SK-N-SH (cell line): ENCODE data around the gene PRB3. TPM values are rescaled to one million over a fixed set of nuclear protein-coding genes. Genes with fewer than 3 reads are reported as not detected.

ENCODE experiments used
- CTCF ChIA-PET: fragments of 300-600, 350-600 bp; formaldehyde crosslinking; extraction: SDS; loops from one replicate; lab custom pipeline; 2021; lab: Yijun Ruan, JAX
- POLR2A ChIA-PET: fragments of 350-600 bp; sonication (Branson Sonifier 250); formaldehyde crosslinking; extraction: SDS; loops from one replicate; lab custom pipeline; 2020; ENCODE audit warnings: antibody characterized with exemption, inconsistent platforms; lab: Yijun Ruan, JAX
- DNase-seq: peaks from one replicate; pipeline ENCODE4 v3.0.0; 2012
- H2AFZ ChIP-seq: fragments of 200-600 bp; sonication (generic); 2 replicates; pipeline ENCODE4 v1.8.1; 2016; ENCODE audit warnings: antibody characterized with exemption, mild to moderate bottlenecking, low read depth
- H3F3A ChIP-seq: fragments of 200-600 bp; sonication (generic); replicated peaks from 2 replicates; pipeline ENCODE3; 2016; ENCODE audit warnings: antibody characterized with exemption, mild to moderate bottlenecking; ENCODE audit not compliant: insufficient read depth
- H3K27ac ChIP-seq, 2 experiments: fragments of 200-500 bp in 1 of 2; fragments of 200-600 bp in 1 of 2; sonication (Bioruptor generic) in 1 of 2; sonication (generic), shearing (Covaris generic) in 1 of 2; 2 replicates each; pipeline versions ENCODE4 v1.5.1 to v1.6.1; 2014 to 2016; ENCODE audit warnings: low read depth in 2 of 2, inconsistent platforms in 1 of 2, low read length in 1 of 2, mild to moderate bottlenecking in 1 of 2, mixed read lengths in 1 of 2
- H3K27me3 ChIP-seq: fragments of 200-600 bp; sonication (generic), shearing (Covaris generic); 2 replicates; pipeline ENCODE4 v1.6.1; 2016; ENCODE audit warnings: mixed run types; ENCODE audit not compliant: insufficient read depth
- H3K36me3 ChIP-seq, 2 experiments: fragments of 200-500 bp in 1 of 2; fragments of 200-600 bp in 1 of 2; sonication (Bioruptor generic) in 1 of 2; sonication (generic) in 1 of 2; replicated peaks in 1 of 2; 2 replicates each; pipeline versions ENCODE3 to v1.5.1; 2014 to 2016; ENCODE audit warnings: low read length in 1 of 2, mild to moderate bottlenecking in 1 of 2; ENCODE audit not compliant: insufficient read depth in 2 of 2, control insufficient read depth in 1 of 2
- H3K4me1 ChIP-seq, 2 experiments: fragments of 200-500 bp in 1 of 2; fragments of 200-600 bp in 1 of 2; sonication (Bioruptor generic) in 1 of 2; sonication (generic), shearing (Covaris generic) in 1 of 2; 2 replicates each; pipeline versions ENCODE4 v1.5.1 to v1.6.1; 2014 to 2016; ENCODE audit warnings: low read depth in 1 of 2, low read length in 1 of 2, mixed run types in 1 of 2; ENCODE audit not compliant: insufficient read depth in 2 of 2, control insufficient read depth in 1 of 2
- H3K4me2 ChIP-seq: fragments of 200-600 bp; sonication (generic), shearing (Covaris generic); 2 replicates; pipeline ENCODE4 v1.6.1; 2017; ENCODE audit warnings: mixed run types
- H3K4me3 ChIP-seq, 2 experiments: fragments of 200-500 bp in 1 of 2; fragments of 200-600 bp in 1 of 2; sonication (Bioruptor generic) in 1 of 2; sonication (generic), shearing (Covaris generic) in 1 of 2; 2 replicates each; pipeline versions ENCODE4 v1.5.1 to v1.8.1; 2014 to 2016; ENCODE audit warnings: low read depth in 2 of 2, inconsistent platforms in 1 of 2, low read length in 1 of 2, mild to moderate bottlenecking in 1 of 2, mixed read lengths in 1 of 2, moderate library complexity in 1 of 2
- H3K79me2 ChIP-seq: fragments of 200-600 bp; sonication (generic); 2 replicates; pipeline ENCODE4 v1.8.1; 2017; ENCODE audit warnings: mild to moderate bottlenecking; ENCODE audit not compliant: insufficient read depth
- H3K9ac ChIP-seq: fragments of 200-600 bp; sonication (generic); 2 replicates; pipeline ENCODE4 v1.6.1; 2017; ENCODE audit warnings: mixed run types
- H3K9me2 ChIP-seq: fragments of 200-600 bp; sonication (generic); 2 replicates; pipeline ENCODE4 v1.6.1; 2017; ENCODE audit warnings: mixed run types
- H3K9me3 ChIP-seq: fragments of 200-600 bp; sonication (generic); 2 replicates; pipeline ENCODE4 v1.6.1; 2017; ENCODE audit warnings: mixed run types, mild to moderate bottlenecking, moderate library complexity
- H4K20me1 ChIP-seq: fragments of 200-600 bp; sonication (generic); 2 replicates; pipeline ENCODE4 v1.6.1; 2017; ENCODE audit warnings: mild to moderate bottlenecking, mixed run types; ENCODE audit not compliant: insufficient read depth
- CHD2 ChIP-seq: fragments of 150-350 bp; IDR thresholded peaks from 2 replicates; pipeline ENCODE4 v1.6.1; 2018; ENCODE audit warnings: low read length; ENCODE audit not compliant: partially characterized antibody
- ELF1 ChIP-seq: IDR thresholded peaks from 2 replicates; pipeline ENCODE4 v1.4.0; 2012
- EP300 ChIP-seq, 2 experiments: IDR thresholded peaks; 2 replicates each; pipeline versions ENCODE4 v1.4.0 to v1.6.1; 2012; ENCODE audit warnings: borderline replicate concordance in 1 of 2, low read depth in 1 of 2, low read length in 1 of 2
- EZH2phosphoT487 ChIP-seq: fragments of 200-600 bp; sonication (generic); IDR thresholded peaks from 2 replicates; pipeline ENCODE4 v1.6.1; 2017; ENCODE audit warnings: low read depth, mixed run types, mild to moderate bottlenecking, antibody characterized with exemption, moderate library complexity, borderline replicate concordance
- FOSL2 ChIP-seq: IDR thresholded peaks from 2 replicates; pipeline ENCODE4 v1.4.0; 2012; ENCODE audit warnings: low read depth, mild to moderate bottlenecking, moderate library complexity, borderline replicate concordance
- MXI1 ChIP-seq: IDR thresholded peaks from 2 replicates; pipeline ENCODE4 v1.6.1; 2012; ENCODE audit warnings: mild to moderate bottlenecking, low read depth, low read length, improper control_type of control experiment
- NRF1 ChIP-seq: IDR thresholded peaks from 2 replicates; pipeline ENCODE4 v1.6.1; 2012; ENCODE audit warnings: low read depth, mild to moderate bottlenecking, low read length
- POLR2AphosphoS5 ChIP-seq: IDR thresholded peaks from 2 replicates; pipeline ENCODE4 v1.6.1; 2012; ENCODE audit warnings: low read depth, low read length
- RCOR1 ChIP-seq: fragments of 150-350 bp; IDR thresholded peaks from 2 replicates; pipeline ENCODE4 v1.6.1; 2017; ENCODE audit warnings: antibody characterized with exemption, low read length
- RXRA ChIP-seq: IDR thresholded peaks from 2 replicates; pipeline ENCODE4 v1.4.0; 2012; ENCODE audit warnings: low read depth, mild to moderate bottlenecking, borderline replicate concordance
- SIN3A ChIP-seq: IDR thresholded peaks from 2 replicates; pipeline ENCODE4 v1.6.1; 2012; ENCODE audit warnings: low read depth, mild to moderate bottlenecking, low read length, moderate library complexity, borderline replicate concordance
- TAF1 ChIP-seq: IDR thresholded peaks from 2 replicates; pipeline ENCODE4 v1.6.1; 2012; ENCODE audit warnings: low read depth, mild to moderate bottlenecking, low read length, moderate library complexity, borderline replicate concordance
- TEAD4 ChIP-seq: IDR thresholded peaks from 2 replicates; pipeline ENCODE4 v1.4.0; 2012; ENCODE audit warnings: mild to moderate bottlenecking, borderline replicate concordance; ENCODE audit not compliant: insufficient read depth
- WGBS: methylation state at CpG from one replicate; pipeline ENCODE4 v1.1.6; 2017; ENCODE audit warnings: low lambda C conversion rate; 5-methylcytosine and 5-hydroxymethylcytosine counted together
- polyA plus RNA-seq, 3 experiments: library from polyadenylated mRNA; depleted of rRNA; stranded (reverse); fragments of >200 nt; gene quantifications; 2 replicates each; pipeline ENCODE4 v1.2.3, GENCODE V29; 2012
- TF ChIP-seq, protein P1 (sequence below): fragments of 150-350 bp; IDR thresholded peaks from 2 replicates; pipeline ENCODE4 v1.6.1; 2017; ENCODE audit warnings: antibody characterized with exemption, low read length, low read depth, borderline replicate concordance
- TF ChIP-seq, protein P2 (sequence below): fragments of 150-350 bp; IDR thresholded peaks from 2 replicates; pipeline ENCODE4 v1.6.1; 2016; ENCODE audit warnings: mild to moderate bottlenecking, low read depth, low read length

PRB3 gene
- polyA plus RNA-seq, 1 of the 3 experiments (the other 2 are of a cell fraction): not detected

GRCh38 chr12:11310336-11310735 is 40.8 kb upstream of the PRB3 start, which contains the start of gene PRB4 (continued):
- TF ChIP-seq SIN3A (no peak), TAF1 (no peak)
- TF ChIP-seq, protein P1, sequence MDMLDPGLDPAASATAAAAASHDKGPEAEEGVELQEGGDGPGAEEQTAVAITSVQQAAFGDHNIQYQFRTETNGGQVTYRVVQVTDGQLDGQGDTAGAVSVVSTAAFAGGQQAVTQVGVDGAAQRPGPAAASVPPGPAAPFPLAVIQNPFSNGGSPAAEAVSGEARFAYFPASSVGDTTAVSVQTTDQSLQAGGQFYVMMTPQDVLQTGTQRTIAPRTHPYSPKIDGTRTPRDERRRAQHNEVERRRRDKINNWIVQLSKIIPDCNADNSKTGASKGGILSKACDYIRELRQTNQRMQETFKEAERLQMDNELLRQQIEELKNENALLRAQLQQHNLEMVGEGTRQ: no peak

DNA sequence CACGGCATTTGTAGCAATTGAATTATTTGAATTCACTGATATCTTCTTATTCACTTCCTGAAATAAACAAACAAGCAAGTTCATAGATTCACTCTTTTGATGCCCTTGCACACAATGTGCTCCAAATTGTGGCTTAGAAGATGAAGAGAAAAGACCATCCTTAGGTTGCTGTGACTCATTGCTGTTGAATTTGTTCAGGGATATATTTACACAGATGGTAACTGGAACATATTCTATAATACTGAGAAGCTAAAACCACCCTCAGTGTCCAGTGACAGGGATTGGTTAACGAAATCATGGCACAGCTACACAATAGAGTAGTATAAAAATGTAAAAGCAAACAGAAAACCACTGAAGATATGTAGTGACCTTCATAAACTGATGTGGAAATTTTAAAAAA is 37.6 kb upstream of the PRB3 start:
- Histone ChIP-seq H3K9me3 (no peaks in the 10 kb centered on the region), H3K4me3 (no peak overlapping the region), H3K4me2 (no peak overlapping the region), H2AFZ (no peak overlapping the region), H3K27me3 (no peaks in the 10 kb centered on the region), H3F3A (no peaks in the 10 kb centered on the region), H3K4me1 (no peaks in the 10 kb centered on the region), H3K36me3 (no peaks in the 10 kb centered on the region), H3K9ac (no peak overlapping the region), H3K27ac (no peak overlapping the region), H4K20me1 (no peaks in the 10 kb centered on the region), H3K9me2 (no peaks in the 10 kb centered on the region), H3K79me2 (no peaks in the 10 kb centered on the region)
- WGBS: 2% methylated on average over 2 of the region's 2 CpGs
- ChIA-PET CTCF (no interaction called here), POLR2A (no interaction called here)
- no peak for DNase-seq
- TF ChIP-seq NRF1 (no peak), ELF1 (no peak), FOSL2 (no peak), RXRA (no peak), TEAD4 (no peak), EP300 (IDR thresholded peaks at IDR 0.05; ENCODE audit: borderline replicate concordance in 1 of 2, low read depth in 1 of 2, low read length in 1 of 2) (no peak), RCOR1 (no peak)

GRCh38 chr12:11273449-11273848 is 3.9 kb upstream of the PRB3 start:
- Histone ChIP-seq H3K36me3 (no peaks in the 10 kb centered on the region), H3K27ac (no peak overlapping the region), H3K4me3 (no peak overlapping the region), H3K9me3 (no peaks in the 10 kb centered on the region), H3K9me2 (no peaks in the 10 kb centered on the region), H4K20me1 (no peaks in the 10 kb centered on the region), H3K4me2 (no peak overlapping the region)
- POLR2A ChIA-PET: no interaction called here
- no peak for TF ChIP-seq SIN3A
- TF ChIP-seq MXI1: no peak
- TF ChIP-seq EZH2phosphoT487: no peak
- TF ChIP-seq, protein P2, sequence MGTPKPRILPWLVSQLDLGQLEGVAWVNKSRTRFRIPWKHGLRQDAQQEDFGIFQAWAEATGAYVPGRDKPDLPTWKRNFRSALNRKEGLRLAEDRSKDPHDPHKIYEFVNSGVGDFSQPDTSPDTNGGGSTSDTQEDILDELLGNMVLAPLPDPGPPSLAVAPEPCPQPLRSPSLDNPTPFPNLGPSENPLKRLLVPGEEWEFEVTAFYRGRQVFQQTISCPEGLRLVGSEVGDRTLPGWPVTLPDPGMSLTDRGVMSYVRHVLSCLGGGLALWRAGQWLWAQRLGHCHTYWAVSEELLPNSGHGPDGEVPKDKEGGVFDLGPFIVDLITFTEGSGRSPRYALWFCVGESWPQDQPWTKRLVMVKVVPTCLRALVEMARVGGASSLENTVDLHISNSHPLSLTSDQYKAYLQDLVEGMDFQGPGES: no peak
- TF ChIP-seq TAF1: no peak
- no peak for TF ChIP-seq CHD2
- TF ChIP-seq POLR2AphosphoS5: no peak
- no peak for TF ChIP-seq FOSL2
- TF ChIP-seq, all 33 proteins: peak for 0
- Histone ChIP-seq H3K4me1 (no peaks in the 10 kb centered on the region), H3F3A (no peaks in the 10 kb centered on the region), H2AFZ (no peak overlapping the region), H3K27me3 (no peaks in the 10 kb centered on the region), H3K9ac (no peak overlapping the region), H3K79me2 (no peaks in the 10 kb centered on the region)
- no peak for DNase-seq
- WGBS: 5% methylated on average over 3 of the region's 3 CpGs
- CTCF ChIA-PET: no interaction called here
